Effector memory CD4-positive, alpha-beta T cell (primary cell): ENCODE data around the gene GTPBP1.

ENCODE experiments used
- DNase-seq, 3 donors: peaks; one replicate each; pipeline ENCODE4 v3.0.0-alpha.2; 2020
- H3K27ac ChIP-seq: 2 replicates; pipeline ENCODE4 v1.7.0; 2013; ENCODE audit warnings: mild to moderate bottlenecking, low read length, moderate library complexity; ENCODE audit not compliant: insufficient read depth, poor library complexity, severe bottlenecking
- H3K27me3 ChIP-seq: replicated peaks from 2 replicates; pipeline ENCODE4 v1.7.0; 2013; ENCODE audit warnings: mild to moderate bottlenecking, low read length; ENCODE audit not compliant: insufficient read depth, control insufficient read depth, poor library complexity, severe bottlenecking
- H3K36me3 ChIP-seq: 2 replicates; pipeline ENCODE4 v1.7.0; 2013; ENCODE audit warnings: mild to moderate bottlenecking, low read length, moderate library complexity; ENCODE audit not compliant: control insufficient read depth, insufficient read depth
- H3K4me1 ChIP-seq: 2 replicates; pipeline ENCODE4 v1.7.0; 2013; ENCODE audit warnings: low read length, mild to moderate bottlenecking; ENCODE audit not compliant: control insufficient read depth, insufficient read depth, poor library complexity, severe bottlenecking
- H3K4me3 ChIP-seq: 2 replicates; pipeline ENCODE4 v1.7.0; 2013; ENCODE audit warnings: low read length, low read depth, mild to moderate bottlenecking; ENCODE audit not compliant: insufficient read depth, poor library complexity, severe bottlenecking
- H3K9me3 ChIP-seq: 2 replicates; pipeline ENCODE4 v1.7.0; 2013; ENCODE audit warnings: mild to moderate bottlenecking, low read length, moderate library complexity; ENCODE audit not compliant: control insufficient read depth

GTPBP1 gene

GRCh38 chr22:38694049-38694448 lies 11.7 kb upstream of the GTPBP1 start:
- Histone ChIP-seq H3K9me3 (no peaks in the 10 kb centered on the region), H3K4me1 (peaks cover 17% of the 10 kb centered on the region), H3K27me3 (no peaks in the 10 kb centered on the region), H3K36me3 (peaks cover 15% of the 10 kb centered on the region), H3K27ac (no peak overlapping the region), H3K4me3 (no peak overlapping the region)
- DNase-seq = no peak

DNA sequence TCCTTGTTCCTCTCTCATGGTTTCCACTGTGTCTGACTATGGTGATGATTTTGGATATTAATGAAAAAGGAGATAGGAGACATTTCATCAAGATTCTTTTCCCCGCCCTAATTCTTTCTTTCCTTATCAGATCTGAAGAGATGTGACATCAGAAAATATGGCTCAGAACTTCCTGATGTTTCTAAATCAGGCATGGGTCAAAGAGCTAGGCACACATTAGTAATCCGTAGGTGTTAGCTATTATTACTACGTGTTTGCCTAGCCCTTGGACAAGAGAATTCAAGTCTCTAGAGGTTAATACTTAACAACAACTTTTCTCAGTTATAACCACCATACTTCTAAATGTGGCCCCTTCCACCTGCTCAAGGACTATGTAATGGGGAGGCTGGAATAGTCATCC lies 10.8 kb upstream of the GTPBP1 start:
- H3K27me3 ChIP-seq = no peaks in the 10 kb centered on the region
- H3K4me3 ChIP-seq = no peak overlapping the region
- peaks cover 6% of the 10 kb centered on the region for H3K36me3 ChIP-seq
- H3K27ac ChIP-seq = no peak overlapping the region
- no peaks in the 10 kb centered on the region for H3K9me3 ChIP-seq
- DNase-seq = no peak
- H3K4me1 ChIP-seq = peaks cover 26% of the 10 kb centered on the region

DNA sequence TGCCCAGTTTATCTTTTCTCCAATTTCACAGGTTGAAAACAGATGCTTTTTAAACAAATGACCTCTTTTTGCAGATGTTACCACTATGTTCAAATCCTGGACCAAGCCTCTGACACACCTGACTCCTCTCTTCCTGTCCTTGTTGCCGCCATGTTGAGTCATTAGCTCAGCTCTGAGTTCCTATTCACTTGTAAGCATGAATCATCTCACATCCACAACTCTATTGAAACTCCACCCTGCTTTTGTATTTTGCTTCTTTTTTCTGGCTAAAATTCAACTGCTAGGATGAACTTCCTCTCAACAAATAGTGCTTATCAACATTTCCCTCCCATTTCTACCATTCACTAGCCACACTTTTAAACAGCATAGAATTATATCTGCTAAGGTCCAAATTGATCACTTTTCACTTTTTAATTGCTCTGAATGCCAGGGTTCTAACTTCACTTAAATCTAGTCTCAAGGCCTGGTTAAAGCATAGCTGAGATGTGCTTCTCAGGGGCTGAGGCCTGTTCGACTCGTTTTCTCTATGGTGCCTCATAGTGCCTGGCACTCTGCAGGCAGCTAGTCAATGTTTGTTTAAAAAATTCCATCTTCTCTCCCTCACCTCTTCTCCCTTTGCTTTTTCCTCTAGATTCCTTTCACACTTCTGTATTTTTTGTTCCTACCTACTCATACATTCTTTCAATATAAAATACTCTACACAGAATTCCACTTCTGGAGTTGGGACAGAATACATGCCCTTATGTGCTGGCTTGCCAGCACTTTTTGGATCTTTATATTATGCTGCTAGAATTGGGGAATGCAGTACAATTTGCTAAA lies 8.9 kb upstream of the GTPBP1 start:
- DNase-seq = peak in 1 of 3 donors; percentile 16
- H3K27ac ChIP-seq = peak overlapping the region; percentile 30
- H3K4me3 ChIP-seq = no peak overlapping the region

DNA sequence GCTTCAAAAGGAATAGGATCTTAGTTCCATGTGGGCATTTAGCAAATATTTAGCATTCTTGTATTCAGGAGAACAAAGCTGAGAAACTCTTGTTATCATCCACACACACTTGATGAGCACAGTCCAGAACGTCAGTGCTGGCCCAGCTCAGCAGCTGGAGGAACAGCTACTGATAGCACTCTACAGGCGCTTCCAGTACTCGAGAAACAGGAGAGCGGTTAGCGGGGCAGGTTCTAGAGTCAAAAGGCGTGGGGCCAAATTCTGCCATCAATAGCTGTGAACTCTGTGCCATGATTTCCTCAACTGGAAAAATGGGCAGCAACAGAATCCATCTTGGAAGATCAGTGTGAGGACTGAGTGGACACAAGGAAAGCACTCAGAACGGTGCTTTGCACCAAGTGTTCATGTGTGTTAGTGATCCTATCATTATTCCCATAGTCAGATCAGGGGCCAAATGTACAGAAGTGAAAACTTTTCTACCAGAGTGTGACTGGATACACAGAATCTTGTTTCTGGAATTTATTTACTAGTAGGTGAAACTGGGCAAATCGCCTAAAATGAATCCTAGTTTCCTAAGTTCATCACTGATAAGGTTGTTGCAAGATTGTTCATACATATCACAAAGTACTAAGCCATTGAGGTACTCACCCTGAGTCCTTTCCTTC lies 8.2 kb upstream of the GTPBP1 start:
- H3K36me3 ChIP-seq = no peaks in the 10 kb centered on the region
- H3K27ac ChIP-seq = peak overlapping the region; percentile 26
- no peak overlapping the region for H3K4me3 ChIP-seq
- DNase-seq = no peak
- no peaks in the 10 kb centered on the region for H3K27me3 ChIP-seq
- H3K4me1 ChIP-seq = peaks cover 37% of the 10 kb centered on the region
- H3K9me3 ChIP-seq = no peaks in the 10 kb centered on the region

More for the DNA sequence above, 8.9 kb upstream of the GTPBP1 start:
- Histone ChIP-seq H3K27me3 (no peaks in the 10 kb centered on the region), H3K9me3 (no peaks in the 10 kb centered on the region), H3K36me3 (peaks cover under 1% of the 10 kb centered on the region), H3K4me1 (peaks cover 36% of the 10 kb centered on the region)

- Histone ChIP-seq H3K4me1 (peaks cover 37% of the 10 kb centered on the region), H3K27ac (peak overlapping the region; percentile 98), H3K27me3 (no peaks in the 10 kb centered on the region), H3K9me3 (no peaks in the 10 kb centered on the region), H3K36me3 (no peaks in the 10 kb centered on the region), H3K4me3 (no peak overlapping the region)
- DNase-seq = no peak
These were observed 7.2 kb upstream of the GTPBP1 start for GRCh38 chr22:38698407-38699094.

DNA sequence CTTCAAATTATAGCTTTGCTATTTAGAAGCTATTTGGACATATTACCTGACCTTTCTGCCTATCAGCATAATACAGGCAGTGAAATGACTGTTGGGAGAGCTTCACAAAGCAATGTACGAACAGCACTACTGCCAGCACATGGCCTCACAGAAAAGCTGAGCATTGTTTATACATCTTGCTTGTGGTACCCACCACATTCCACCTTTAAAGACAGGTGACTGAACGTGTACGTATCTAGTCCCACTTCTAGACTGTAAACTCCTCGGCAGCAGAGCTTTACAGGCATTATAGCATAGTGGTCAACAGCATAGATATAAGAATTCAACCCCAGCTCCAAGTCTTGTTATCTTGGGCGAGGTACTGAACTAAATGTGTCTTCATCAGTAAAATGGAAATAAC lies 6.6 kb upstream of the GTPBP1 start:
- H3K27me3 ChIP-seq = no peaks in the 10 kb centered on the region
- H3K36me3 ChIP-seq = no peaks in the 10 kb centered on the region
- H3K27ac ChIP-seq = peak overlapping the region; percentile 98
- no peak for DNase-seq
- peak overlapping the region; percentile 71 for H3K4me3 ChIP-seq
- no peaks in the 10 kb centered on the region for H3K9me3 ChIP-seq
- H3K4me1 ChIP-seq = peaks cover 37% of the 10 kb centered on the region

- Histone ChIP-seq H3K4me1 (peaks cover 41% of the 10 kb centered on the region), H3K27me3 (no peaks in the 10 kb centered on the region), H3K4me3 (peak overlapping the region; percentile 71), H3K36me3 (no peaks in the 10 kb centered on the region), H3K9me3 (no peaks in the 10 kb centered on the region), H3K27ac (peak overlapping the region; percentile 98)
- no peak for DNase-seq
These were observed 6.0 kb upstream of the GTPBP1 start for GRCh38 chr22:38699784-38700183.

GRCh38 chr22:38700270-38700788 lies 5.4 kb upstream of the GTPBP1 start:
- no peaks in the 10 kb centered on the region for H3K9me3 ChIP-seq
- H3K4me1 ChIP-seq = peaks cover 45% of the 10 kb centered on the region
- peak overlapping the region; percentile 98 for H3K27ac ChIP-seq
- no peaks in the 10 kb centered on the region for H3K27me3 ChIP-seq
- peak in 1 of 3 donors; percentile 12 for DNase-seq
- no peaks in the 10 kb centered on the region for H3K36me3 ChIP-seq
- peak overlapping the region; percentile 71 for H3K4me3 ChIP-seq

DNA sequence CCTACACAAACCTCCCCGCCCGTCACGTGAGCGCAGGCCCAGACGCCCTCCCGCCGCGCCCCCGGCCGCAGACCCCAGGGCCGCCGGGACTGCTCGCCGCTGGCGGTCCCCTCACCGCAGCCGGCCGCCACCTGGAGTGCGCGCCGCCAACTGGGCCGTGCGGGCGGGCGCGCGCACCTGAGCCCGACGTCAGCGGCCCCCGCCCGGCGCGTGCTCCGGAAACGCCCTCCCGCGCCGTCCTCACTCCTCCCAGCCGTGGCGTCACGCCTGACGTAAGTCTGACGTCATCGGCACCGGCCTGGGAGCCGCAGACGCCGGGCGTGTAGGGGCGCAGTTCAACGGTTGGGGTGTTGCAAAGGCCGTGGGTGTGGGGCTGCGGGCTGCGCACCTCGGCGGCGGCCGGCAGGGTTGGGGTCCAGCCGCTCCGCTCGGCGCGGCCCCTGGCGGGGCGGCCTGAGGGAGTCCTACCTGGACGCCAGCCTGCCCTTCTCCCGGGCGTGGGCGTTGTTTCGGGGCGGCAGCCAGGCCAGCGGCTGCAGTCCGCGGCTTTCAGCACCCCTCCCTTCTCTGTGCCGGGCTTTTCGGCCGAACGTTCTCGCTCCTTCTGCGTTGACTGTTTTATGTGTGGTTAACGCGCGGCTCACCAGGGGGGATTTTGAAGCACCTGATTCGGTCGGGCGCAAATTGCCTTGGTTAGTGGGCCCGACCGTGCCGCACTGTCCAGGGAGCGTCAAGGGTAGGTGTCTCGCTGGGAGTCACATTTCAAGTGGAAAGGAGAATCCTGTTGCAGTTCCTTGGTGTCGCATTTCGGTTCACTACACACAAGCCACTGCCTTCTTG lies 4.7 kb upstream of the GTPBP1 start, which contains the start of gene JOSD1:
Gene JOSD1 (minus strand): TSS at position 155 of the 840 bp plus-strand sequence. CDS start 956 bp downstream, outside the sequence.
- H3K9me3 ChIP-seq = no peaks in the 10 kb centered on the region
- peak within 1 kb of the TSS; percentile 98 for H3K27ac ChIP-seq
- H3K4me1 ChIP-seq = peaks cover 45% of the 10 kb centered on the region
- peak within 1 kb of the TSS; percentile 83 for H3K4me3 ChIP-seq
- DNase-seq = peak; percentile 96 to 99 (median 98)
- H3K36me3 ChIP-seq = no peaks in the 10 kb centered on the region
- H3K27me3 ChIP-seq = no peaks in the 10 kb centered on the region
